Upper lobe of left lung (tissue), 6 donors: ENCODE data around the gene IL21R. TPM values are rescaled to one million over a fixed set of nuclear protein-coding genes. Genes with fewer than 3 reads are reported as not detected.
A peak's percentile ranks its signal among the peaks of the same experiment; 100 is the strongest.

Source experiments
- ATAC-seq, 2 donors: fragments of 200-7000 bp; cut with Tn5 transposase; one replicate each; pipeline ENCODE4 v1.9.1; 2022; ENCODE audit warnings: mild to moderate bottlenecking in 2 of 2, moderate library complexity in 2 of 2; ENCODE audit not compliant: low FRiP score in 2 of 2
- DNase-seq, 2 donors: peaks; one replicate each; pipeline ENCODE4 v3.0.0-alpha.2; 2019 to 2020
- H3K27ac ChIP-seq, 4 donors: fragments of 200-600 bp; sonication (generic); one replicate each; pipeline ENCODE4 v1.5.1; 2016 to 2019
- H3K27me3 ChIP-seq, 4 donors: fragments of 200-600 bp; sonication (generic); one replicate each; pipeline ENCODE4 v1.5.1; 2017 to 2019
- H3K36me3 ChIP-seq, 4 donors: fragments of 200-600 bp; sonication (generic); one replicate each; pipeline ENCODE4 v1.5.1; 2016 to 2019
- H3K4me1 ChIP-seq, 4 donors: fragments of 200-600 bp; sonication (generic); one replicate each; pipeline ENCODE4 v1.5.1; 2018 to 2019
- H3K4me3 ChIP-seq, 4 donors: fragments of 200-600 bp; sonication (generic); one replicate each; pipeline ENCODE4 v1.5.1; 2017 to 2019; ENCODE audit warnings: mild to moderate bottlenecking in 2 of 4, moderate library complexity in 1 of 4
- H3K9me3 ChIP-seq, 4 donors: fragments of 200-600 bp; sonication (generic); one replicate each; pipeline ENCODE4 v1.5.1; 2018 to 2019
- EP300 ChIP-seq, 4 donors: sonication (generic); formaldehyde crosslinking; IDR thresholded peaks; one replicate each; pipeline ENCODE4 v1.5.1; 2017; ENCODE audit warnings: antibody characterized with exemption in 4 of 4, control low read depth in 2 of 4
- POLR2A ChIP-seq, 4 donors: fragments of 450-650 bp; IDR thresholded peaks; one replicate each; pipeline ENCODE4 v1.5.1; 2016 to 2017; ENCODE audit warnings: antibody characterized with exemption in 4 of 4, mild to moderate bottlenecking in 2 of 4
- POLR2AphosphoS5 ChIP-seq, 2 donors: sonication (generic); formaldehyde crosslinking; IDR thresholded peaks; one replicate each; pipeline ENCODE4 v1.5.1; 2017; ENCODE audit warnings: antibody characterized with exemption in 2 of 2
- WGBS, 2 donors: methylation state at CpG; one replicate each; pipeline ENCODE4 v1.1.5; 2017 to 2018; 5-methylcytosine and 5-hydroxymethylcytosine counted together
- total RNA-seq, 6 donors: library from RNA; depleted of rRNA in 4 of 6; stranded (reverse); fragments of >200 nt in 4 of 6; gene quantifications; one replicate each; pipeline versions ENCODE4 v1.1.0 to v1.2.1, GENCODE V29; 2016 to 2021
- TF ChIP-seq, protein P1 (sequence below), 6 experiments: fragments of 450-650 bp in 4 of 6; fragments of 200-600 bp in 2 of 6; sonication (generic) in 2 of 6; IDR thresholded peaks; one replicate each; pipeline ENCODE4 v1.5.1; 2016 to 2019; ENCODE audit warnings: antibody characterized with exemption in 6 of 6
- donor health status: DM: no; HTN: no; CAD: no; lungs with moderate emphysema.
- donor health status: DM: no; HTN: yes; CAD: no; lungs with severe emphysema.

The IL21R gene
- total RNA-seq, 6 donors from 2014 or later = 2.0 to 10.1 (median 3.6) TPM

DNA sequence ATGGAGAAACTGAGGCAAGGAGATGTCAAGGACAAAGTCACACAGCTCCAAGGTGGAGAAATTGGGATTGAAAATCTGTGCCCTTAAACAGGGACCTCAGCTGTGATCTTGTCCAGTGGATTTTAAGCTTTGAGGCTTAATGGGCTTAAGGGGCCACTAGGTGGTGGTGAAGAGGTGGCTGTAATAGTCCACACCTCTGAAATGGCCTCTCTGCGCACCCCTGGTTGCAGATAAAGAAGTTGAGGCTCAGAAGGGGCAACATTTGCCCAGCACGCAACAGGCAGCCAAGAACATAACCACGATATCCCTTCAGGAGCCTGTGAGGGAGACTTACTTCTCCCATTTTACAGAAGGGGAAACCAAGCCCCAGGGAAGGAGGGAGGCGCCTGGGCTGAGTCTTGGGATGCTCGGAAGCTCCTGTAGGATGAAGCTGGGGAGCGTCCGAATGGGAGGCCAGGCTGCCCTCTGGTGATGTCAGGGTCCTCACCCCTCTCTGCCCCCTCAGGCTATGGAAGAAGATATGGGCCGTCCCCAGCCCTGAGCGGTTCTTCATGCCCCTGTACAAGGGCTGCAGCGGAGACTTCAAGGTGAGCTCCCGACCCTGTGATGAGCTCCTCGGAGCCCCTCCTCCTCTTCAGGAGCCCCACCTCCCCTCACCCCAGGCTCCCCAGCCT, 43.7 kb downstream of the IL21R start:
- ATAC-seq (no peak), DNase-seq (no peak)
- Histone ChIP-seq H3K4me3 (no peak overlapping the region), H3K36me3 (peaks cover 0 to 41% (median 17%) of the 10 kb centered on the region in 4 donors), H3K27ac (no peak overlapping the region), H3K4me1 (peaks cover 7 to 14% (median 12%) of the 10 kb centered on the region in 4 donors), H3K27me3 (no peaks in the 10 kb centered on the region), H3K9me3 (peaks cover 0 to 12% (median 9%) of the 10 kb centered on the region in 4 donors)
- 93% methylated on average over 9 to 12 of the region's 12 CpGs for whole genome bisulfite sequencing, 2 donors
- TF ChIP-seq POLR2A (IDR thresholded peaks at IDR 0.05) = no peak
- TF ChIP-seq POLR2AphosphoS5 (IDR thresholded peaks at IDR 0.05) = no peak
- no peak for TF ChIP-seq EP300 (IDR thresholded peaks at IDR 0.05)
- TF ChIP-seq, protein P1, sequence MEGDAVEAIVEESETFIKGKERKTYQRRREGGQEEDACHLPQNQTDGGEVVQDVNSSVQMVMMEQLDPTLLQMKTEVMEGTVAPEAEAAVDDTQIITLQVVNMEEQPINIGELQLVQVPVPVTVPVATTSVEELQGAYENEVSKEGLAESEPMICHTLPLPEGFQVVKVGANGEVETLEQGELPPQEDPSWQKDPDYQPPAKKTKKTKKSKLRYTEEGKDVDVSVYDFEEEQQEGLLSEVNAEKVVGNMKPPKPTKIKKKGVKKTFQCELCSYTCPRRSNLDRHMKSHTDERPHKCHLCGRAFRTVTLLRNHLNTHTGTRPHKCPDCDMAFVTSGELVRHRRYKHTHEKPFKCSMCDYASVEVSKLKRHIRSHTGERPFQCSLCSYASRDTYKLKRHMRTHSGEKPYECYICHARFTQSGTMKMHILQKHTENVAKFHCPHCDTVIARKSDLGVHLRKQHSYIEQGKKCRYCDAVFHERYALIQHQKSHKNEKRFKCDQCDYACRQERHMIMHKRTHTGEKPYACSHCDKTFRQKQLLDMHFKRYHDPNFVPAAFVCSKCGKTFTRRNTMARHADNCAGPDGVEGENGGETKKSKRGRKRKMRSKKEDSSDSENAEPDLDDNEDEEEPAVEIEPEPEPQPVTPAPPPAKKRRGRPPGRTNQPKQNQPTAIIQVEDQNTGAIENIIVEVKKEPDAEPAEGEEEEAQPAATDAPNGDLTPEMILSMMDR (IDR thresholded peaks at IDR 0.05) = no peak

DNA sequence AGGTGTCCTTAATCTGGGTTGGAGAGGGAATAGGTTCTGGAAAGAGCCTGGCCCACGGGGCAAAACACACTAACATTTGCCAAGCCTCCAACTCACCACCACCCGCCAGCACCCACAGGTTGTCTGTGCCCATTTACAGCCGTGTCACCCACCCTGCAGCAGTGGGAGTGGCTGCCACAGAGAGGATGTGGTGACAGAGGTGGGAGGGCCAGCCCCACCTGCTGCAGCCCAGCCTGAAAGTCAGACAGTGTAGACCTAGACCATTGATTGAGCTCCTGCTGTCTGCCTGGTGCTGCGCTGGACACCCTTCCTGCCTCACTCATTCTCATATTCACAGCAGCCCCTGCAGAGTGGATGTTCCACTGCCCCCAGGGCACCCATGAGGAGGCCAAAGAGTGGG, 44.7 kb downstream of the IL21R start:
- Histone ChIP-seq H3K9me3 (peaks cover 0 to 12% (median 9%) of the 10 kb centered on the region in 4 donors), H3K4me3 (no peak overlapping the region), H3K4me1 (peaks cover 10 to 16% (median 13%) of the 10 kb centered on the region in 4 donors), H3K36me3 (peaks cover 0 to 41% (median 17%) of the 10 kb centered on the region in 4 donors), H3K27me3 (no peaks in the 10 kb centered on the region), H3K27ac (no peak overlapping the region)
- WGBS, 2 donors = 66 to 100% methylated on average over 1 to 4 of the region's 4 CpGs
- TF ChIP-seq, protein P1 (IDR thresholded peaks at IDR 0.05) = no peak
- TF ChIP-seq EP300 (IDR thresholded peaks at IDR 0.05) (no peak), POLR2AphosphoS5 (IDR thresholded peaks at IDR 0.05) (peak in 1 of 2 donors; percentile 41), POLR2A (IDR thresholded peaks at IDR 0.05) (peak in 1 of 4 donors; percentile 28)
- ATAC-seq (peak in 1 of 2 donors; percentile 31), DNase-seq (no peak)

- DNase-seq (no peak), ATAC-seq (no peak)
- 93 to 95% methylated on average over 5 of the region's 5 CpGs for WGBS, 2 donors
- H3K36me3 ChIP-seq = peaks cover 0 to 41% (median 17%) of the 10 kb centered on the region in 4 donors
- peaks cover 10 to 16% (median 13%) of the 10 kb centered on the region in 4 donors for H3K4me1 ChIP-seq
- no peak overlapping the region for H3K27ac ChIP-seq
- TF ChIP-seq POLR2A (IDR thresholded peaks at IDR 0.05) (no peak), EP300 (IDR thresholded peaks at IDR 0.05) (no peak), POLR2AphosphoS5 (IDR thresholded peaks at IDR 0.05) (no peak)
- TF ChIP-seq, protein P1 (IDR thresholded peaks at IDR 0.05) = no peak
- no peak overlapping the region for H3K4me3 ChIP-seq
- no peaks in the 10 kb centered on the region for H3K27me3 ChIP-seq
- H3K9me3 ChIP-seq = peaks cover 0 to 12% (median 9%) of the 10 kb centered on the region in 4 donors
These were observed 45.3 kb downstream of the IL21R start for GRCh38 chr16:27447301-27447700.

DNA sequence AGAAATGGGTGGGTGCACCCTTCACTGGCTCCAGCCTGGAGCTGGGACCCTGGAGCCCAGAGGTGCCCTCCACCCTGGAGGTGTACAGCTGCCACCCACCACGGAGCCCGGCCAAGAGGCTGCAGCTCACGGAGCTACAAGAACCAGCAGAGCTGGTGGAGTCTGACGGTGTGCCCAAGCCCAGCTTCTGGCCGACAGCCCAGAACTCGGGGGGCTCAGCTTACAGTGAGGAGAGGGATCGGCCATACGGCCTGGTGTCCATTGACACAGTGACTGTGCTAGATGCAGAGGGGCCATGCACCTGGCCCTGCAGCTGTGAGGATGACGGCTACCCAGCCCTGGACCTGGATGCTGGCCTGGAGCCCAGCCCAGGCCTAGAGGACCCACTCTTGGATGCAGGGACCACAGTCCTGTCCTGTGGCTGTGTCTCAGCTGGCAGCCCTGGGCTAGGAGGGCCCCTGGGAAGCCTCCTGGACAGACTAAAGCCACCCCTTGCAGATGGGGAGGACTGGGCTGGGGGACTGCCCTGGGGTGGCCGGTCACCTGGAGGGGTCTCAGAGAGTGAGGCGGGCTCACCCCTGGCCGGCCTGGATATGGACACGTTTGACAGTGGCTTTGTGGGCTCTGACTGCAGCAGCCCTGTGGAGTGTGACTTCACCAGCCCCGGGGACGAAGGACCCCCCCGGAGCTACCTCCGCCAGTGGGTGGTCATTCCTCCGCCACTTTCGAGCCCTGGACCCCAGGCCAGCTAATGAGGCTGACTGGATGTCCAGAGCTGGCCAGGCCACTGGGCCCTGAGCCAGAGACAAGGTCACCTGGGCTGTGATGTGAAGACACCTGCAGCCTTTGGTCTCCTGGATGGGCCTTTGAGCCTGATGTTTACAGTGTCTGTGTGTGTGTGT, 46.8 kb downstream of the IL21R start:
- Histone ChIP-seq H3K4me1 (peaks cover 10 to 16% (median 13%) of the 10 kb centered on the region in 4 donors), H3K4me3 (no peak overlapping the region), H3K36me3 (peaks cover 0 to 34% (median 17%) of the 10 kb centered on the region in 4 donors), H3K27me3 (no peaks in the 10 kb centered on the region), H3K27ac (no peak overlapping the region), H3K9me3 (peaks cover 0 to 12% (median 9%) of the 10 kb centered on the region in 4 donors)
- TF ChIP-seq, protein P1 (IDR thresholded peaks at IDR 0.05) = no peak
- TF ChIP-seq EP300 (IDR thresholded peaks at IDR 0.05) (no peak), POLR2A (IDR thresholded peaks at IDR 0.05) (no peak), POLR2AphosphoS5 (IDR thresholded peaks at IDR 0.05) (no peak)
- WGBS, 2 donors = 81 to 82% methylated on average over 7 to 19 of the region's 19 CpGs
- peak in 1 of 2 donors; percentile 72 for DNase-seq
- ATAC-seq = no peak
